ENCODE measurements around the gene ISCA2.

The ISCA2 gene

DNA sequence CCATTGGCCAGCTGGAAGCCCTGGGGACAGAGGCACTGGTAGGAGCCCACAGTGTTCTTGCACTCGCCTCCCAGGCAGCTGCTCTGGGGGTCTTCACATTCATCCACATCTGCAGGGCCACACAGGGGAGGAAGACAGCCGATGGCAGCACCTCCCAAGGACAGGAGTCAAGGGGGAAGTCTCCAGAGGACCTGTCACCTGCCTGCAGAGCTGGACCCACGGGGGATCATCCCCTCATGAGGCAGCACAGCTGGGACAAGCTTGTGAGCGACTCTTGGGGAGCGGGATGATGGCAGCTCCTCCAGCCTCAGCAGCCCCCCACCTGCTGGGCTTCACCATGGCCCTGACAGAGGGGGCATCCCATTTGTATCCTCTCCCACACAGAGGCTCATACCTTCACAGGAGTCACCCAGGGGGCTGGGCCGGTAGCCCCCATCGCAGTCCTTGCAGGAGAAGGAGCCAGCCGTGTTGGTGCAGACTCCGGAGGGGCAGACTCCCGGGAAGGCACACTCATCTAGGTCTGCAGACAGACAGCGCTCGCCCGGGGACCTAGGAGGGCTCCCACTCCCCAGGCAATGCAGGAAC lies 15.4 kb downstream of the ISCA2 start:
- no peak for DNase-seq (ENCODE audit: low spot score)

DNA sequence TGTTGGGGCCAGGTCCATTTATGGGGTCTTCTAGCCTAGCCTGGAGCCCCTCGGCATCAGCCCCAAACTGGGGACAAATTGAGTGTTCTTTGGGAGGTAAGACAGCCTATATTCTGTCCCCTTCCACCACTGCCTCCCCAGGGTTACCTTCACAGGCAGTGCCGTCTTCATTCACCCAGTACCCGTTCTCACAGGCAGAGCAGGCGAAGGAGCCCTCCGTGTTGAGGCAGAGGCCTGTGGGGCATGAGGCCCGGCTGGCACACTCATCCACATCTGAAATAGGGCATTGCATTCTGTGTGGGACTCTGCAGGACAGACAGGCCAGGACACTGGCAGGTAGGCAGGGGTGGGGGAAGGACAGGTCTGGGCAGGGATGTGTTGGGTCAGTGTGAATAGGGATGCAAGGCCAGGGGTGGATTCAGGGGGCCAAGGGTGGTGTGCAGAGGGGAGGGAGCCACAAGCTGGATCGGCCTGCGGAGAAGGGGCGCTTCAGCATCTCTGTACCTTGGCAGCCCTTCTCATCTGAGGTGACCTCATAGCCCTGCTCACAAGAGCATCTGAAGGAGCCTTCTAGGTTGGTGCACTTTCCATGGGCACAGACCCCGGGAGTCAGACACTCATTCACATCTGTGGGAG lies 16.1 kb downstream of the ISCA2 start:
- no peak for DNase-seq (ENCODE audit: low spot score)

DNA sequence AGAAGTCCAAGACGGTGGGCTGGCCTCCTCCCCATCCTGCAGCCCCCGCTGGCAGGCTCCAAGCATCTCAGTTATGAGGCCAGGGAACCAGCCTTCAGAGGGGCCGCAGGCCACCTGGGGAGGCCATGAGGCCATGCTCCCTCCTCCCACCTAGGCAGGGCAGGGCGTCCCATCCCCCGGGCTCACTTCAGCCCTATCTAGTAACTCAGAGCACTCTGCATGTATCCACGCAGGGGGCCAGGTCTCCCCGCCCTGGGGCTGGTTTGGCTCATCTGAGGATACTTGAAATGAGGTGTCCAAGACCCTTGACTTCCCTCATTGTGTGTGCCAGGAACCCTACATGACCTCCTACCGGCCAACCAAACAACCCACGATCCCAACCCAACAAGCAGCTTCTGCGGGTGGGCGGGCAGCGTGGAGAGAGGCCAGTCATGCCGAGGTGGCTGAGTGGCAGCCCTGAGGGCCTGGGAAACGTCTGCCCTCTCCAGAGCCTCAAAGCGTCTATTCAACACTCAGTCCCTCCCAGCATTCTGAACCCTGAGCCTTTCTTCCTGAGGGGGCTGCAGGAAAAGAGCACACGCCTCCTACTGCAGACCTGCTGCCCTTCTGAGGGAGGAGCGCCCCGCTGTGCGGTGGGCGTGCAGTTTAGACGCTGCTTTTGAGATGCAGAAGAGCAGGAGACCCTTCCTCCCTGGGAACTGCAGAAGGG lies 16.8 kb downstream of the ISCA2 start:
- no peak for DNase-seq (ENCODE audit: low spot score)

DNA sequence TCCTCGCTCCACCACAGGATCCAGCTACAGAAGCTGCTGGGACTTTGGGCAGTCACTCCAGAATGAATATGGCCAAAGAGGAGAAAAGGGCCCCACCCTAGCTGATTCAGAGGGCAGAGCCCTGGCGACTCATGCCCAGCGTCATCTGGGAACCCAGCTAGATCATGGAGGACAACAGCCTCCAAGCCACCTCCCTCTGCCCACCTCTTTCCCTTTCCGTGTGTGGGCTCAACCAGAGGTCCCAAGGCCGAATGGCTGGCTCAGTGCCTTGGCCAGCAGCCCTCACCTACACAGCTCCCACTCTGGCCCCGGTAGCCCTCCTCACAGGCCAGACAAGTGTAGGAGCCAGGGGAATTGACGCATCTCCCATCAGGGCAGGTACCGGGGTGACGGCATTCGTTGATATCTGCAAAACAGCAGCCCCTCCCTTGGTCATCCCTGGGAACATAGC lies 17.4 kb downstream of the ISCA2 start:
- DNase-seq (ENCODE audit: low spot score): no peak

DNA sequence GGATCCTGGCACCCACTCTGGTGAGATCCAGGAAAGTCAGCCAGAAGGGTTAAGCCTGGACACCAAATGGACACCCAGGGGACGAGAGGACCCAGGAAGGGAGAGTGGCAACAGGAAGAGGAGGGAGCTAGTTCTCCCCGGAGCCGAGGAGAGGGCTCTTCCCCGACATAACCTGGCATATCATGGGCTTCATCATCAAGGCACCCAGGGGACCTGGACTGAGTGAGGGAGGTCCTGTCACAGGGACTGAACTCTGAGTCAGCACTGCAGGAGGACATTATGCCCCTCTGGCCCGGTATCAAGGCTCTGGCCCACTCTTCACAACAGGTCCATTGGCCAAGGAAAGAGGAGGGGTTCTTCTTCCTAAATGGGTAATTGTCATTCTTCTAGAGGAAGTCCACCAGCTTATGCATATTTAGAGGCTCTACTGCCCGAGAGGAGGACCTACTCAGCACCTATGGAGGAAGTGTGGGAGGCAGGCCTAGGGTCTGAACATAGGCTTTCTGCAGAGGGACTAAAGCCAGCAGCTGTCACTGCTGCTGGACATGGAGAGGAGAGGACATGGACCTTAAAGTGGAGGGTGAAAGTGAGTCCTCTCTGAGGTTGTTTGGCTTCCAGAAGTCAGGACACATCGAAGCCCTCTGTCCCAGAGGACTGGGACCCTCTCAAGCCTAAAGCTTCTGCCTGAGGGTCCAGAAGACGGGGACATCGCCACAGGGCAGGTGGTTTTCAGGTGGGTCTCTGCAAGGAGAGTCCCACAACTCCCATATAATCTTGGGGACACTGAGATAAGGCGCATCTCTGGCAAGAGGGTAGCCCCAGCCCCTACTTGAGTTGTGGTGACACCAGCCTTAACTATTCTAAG lies 18.6 kb downstream of the ISCA2 start:
- no peak for DNase-seq (ENCODE audit: low spot score)

GRCh38 chr14:74514471-74514941 lies 20.9 kb downstream of the ISCA2 start:
- DNase-seq (ENCODE audit: low spot score): no peak

- no peak for DNase-seq (ENCODE audit: low spot score)
Measured at GRCh38 chr14:74515891-74516412, 22.4 kb downstream of the ISCA2 start.

DNA sequence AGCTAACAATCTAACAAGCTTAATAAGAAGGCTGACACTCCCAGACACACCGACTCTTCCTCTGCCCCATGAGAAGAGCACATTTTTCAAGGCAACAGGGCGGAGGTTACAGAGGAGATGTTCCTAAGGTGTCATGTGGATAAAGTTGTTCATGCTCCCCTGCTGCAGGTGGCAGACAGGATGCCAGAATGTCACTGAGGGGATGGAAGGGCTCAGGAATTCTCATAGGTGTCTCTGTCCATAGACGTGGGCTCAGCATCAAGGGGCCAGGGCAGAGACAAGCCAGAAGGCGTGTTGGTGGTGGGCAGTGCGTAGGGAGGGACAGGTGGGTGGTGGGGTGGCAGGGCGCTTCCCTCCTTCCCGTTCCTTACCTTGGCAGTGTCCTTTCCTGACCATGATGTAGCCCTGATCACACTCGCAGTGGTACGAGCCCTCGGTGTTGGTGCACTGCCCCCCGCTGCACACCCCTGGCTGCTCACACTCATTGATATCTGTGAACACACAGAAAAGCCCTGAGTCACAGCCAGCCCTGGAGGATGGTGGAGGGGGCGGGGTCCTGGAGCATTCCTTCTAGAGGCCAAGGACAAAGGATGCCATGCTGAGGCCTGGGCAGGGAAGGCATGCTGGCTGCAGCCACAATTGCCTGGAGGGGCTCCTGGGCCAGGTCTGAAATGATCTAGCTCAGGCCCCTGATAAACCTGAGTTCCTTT lies 23.0 kb downstream of the ISCA2 start:
- no peak for DNase-seq (ENCODE audit: low spot score)

GRCh38 chr14:74517731-74518130 lies 24.2 kb downstream of the ISCA2 start:
- DNase-seq (ENCODE audit: low spot score): no peak

GRCh38 chr14:74518221-74518620 lies 24.7 kb downstream of the ISCA2 start:
- no peak for DNase-seq (ENCODE audit: low spot score)

DNA sequence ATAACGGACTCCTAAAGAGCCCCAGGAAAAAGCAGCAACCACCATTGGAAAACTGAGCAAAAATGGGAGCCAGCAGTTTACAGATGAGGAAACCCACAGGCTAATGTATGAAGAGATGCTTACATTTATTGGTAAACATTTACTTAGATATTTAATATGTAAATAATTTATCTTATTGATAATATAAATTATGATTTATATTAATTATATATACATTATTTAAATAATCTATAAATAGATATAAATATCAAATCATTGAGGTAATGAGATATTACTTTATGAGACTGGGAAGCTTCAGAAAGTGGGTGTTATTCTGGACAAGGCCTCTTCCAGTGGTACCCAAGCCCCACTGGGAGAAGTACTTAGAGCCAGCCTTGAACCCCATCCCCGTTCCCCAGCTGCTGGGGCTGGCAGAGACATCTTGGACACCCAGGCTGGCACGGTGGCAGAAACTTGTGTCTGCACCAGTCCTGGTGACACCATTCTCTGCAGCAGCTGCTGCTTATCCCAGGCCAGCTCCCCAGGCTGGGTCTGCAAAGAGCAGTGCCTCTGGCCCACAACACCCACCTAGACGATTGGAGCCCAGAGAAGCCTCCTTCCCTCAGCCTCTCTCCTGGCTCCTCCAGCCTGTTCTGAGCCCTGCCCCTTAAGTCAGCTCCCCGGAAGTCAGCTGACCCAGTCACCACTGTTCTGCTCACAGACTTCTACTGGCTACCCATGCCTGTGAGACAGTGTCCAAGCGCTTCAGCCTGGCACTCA lies 25.9 kb downstream of the ISCA2 start:
- DNase-seq (ENCODE audit: low spot score): no peak

DNA sequence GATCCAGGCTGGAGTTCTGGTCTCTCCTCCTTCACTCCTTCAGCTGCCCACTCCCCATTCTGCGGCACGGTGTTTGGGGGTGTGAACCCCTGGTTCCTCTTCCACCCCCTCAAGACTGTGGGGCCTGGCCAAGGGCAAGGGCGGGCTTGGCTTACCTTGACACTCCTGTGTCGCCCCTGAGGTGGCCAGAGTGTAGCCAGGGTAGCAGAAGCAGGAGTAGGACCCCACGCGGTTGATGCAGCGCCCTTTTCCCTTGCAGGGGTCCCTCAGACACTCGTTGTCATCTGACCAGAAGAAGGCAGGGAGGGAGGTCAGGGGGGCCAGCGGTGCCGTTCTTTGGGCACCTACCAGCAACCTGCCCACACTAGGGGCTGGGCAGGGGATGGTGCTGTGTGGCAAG lies 28.2 kb downstream of the ISCA2 start:
- no peak for DNase-seq (ENCODE audit: low spot score)

DNA sequence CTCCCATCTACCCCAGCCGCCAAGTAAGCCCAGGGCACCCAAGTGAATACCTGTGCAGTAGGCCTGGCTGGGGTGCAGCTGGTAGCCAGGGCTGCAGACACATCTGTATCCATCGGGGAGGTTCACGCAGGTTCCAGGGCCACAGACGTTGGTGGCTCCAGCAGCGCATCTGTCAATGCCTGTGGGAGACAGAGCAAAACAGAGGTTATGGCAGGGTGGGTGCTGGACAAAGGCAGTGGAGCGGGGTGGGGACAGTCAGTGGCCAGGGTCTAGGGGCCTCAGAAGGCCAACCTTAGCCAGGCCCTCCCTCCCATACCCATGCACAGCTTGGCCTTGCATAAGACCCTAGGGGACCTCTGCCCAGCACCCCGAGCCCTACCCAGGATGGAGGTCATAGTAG lies 29.2 kb downstream of the ISCA2 start:
- DNase-seq (ENCODE audit: low spot score): no peak

DNA sequence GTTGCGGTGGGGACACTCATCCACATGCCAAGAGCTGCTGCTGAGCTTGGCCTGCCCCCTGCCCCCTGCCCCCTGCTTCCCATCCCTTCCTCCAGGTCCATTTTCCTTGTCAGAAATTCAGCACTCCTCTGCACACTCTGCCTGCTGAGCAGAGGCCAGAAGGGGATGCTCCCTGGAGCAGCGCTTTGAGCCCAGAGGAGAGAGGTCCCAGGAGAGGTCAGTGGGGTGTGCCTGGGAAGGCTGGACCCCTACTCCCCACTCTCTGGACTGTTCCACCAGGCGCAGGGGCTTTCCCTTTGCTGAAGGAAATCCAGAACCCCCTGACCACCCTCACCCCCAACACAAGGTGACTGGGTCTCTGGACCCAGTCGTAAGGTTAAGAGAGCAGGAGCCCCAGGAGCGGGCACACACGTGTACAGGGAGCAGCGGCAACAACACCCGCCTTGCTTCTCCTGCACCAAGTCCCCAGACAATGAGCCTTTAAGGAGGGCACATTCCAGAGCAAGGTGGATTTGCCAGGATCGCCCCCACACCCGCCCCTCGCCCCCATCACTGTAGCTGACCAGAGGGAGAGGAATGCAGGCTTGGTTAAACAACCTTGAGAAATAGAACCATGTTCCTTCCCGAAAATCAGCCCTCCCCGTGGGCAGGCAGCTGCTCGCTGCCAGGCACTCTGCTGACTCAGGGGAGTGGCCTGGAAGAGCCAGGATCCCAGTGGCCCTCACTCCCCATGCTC lies 30.7 kb downstream of the ISCA2 start:
- DNase-seq (ENCODE audit: low spot score): no peak

DNA sequence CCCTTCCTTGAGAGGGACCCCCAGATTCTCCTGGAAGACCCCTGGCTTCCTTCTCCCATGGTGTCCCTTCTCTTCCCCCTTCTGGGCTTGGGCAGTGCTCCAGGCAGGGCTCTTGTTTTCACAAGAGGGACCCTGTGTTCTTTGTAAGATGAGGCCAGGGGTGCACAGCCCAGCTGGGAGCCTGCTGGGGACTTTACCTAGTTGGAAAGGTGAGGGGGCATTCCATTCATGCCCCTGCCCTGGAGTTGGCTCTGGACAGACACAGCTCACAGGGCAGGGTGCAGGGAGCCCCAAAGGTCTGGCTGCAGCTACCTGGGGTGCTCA lies 31.2 kb downstream of the ISCA2 start:
- no peak for DNase-seq (ENCODE audit: low spot score)

DNA sequence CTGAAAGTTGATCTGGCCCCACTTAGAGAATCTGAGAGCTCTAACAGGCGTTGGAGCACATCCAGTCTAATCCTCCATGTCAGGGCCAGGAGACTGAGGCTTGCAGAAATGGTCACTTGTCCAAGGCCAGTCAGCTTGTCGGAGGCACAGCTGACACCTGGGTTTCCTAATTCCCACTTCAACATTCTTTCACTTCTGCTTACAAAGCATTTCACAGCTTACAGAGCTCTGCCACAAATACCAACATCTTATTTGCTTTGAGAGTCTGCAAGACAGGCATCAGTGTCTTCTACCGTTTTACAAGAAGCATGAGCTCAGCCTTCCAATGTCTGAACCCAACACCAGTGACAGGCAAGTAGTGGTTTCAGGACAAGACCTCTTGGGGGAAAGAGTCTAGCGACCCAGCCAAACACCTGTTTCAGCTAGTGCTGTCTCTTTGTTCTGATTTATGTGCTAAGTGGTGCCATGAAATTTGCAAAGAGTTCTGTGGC lies 31.8 kb downstream of the ISCA2 start:
- no peak for DNase-seq (ENCODE audit: low spot score)

- DNase-seq (ENCODE audit: low spot score): no peak
Measured at GRCh38 chr14:74526854-74527585, 33.5 kb downstream of the ISCA2 start.

DNA sequence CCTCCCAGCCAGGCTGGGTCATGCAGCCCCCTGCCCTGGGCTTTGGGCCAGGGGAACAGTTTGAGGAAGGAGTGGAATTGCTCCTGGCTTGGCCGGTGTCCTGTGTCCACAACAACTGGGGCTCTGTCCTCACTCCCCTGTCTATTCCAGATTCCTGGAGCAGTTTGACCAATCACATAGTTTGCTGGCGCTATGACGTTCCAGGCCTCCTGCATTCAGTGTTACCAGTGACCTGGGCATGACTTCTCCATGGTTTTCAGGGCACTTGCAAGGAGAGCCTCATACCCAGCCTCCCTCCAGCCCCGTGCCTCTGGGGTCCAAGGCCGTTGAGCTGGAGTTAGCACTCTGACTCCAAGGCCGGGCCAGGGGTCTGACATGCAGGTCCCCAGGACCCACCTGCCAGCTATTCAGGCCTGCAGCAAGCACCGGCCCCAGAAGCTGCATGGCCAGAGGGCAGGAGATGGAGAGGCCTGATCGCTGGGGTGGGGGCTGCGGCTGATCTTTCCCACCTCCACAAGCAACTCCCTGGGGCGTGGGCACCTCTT lies 34.2 kb downstream of the ISCA2 start:
- no peak for DNase-seq (ENCODE audit: low spot score)

- DNase-seq (ENCODE audit: low spot score): no peak
Measured at GRCh38 chr14:74528406-74528805, 34.8 kb downstream of the ISCA2 start.
